SH-SY5Y (cell line): ENCODE results near the gene EBNA1BP2.

Experiments used
- GATA2 ChIP-seq: IDR thresholded peaks from 2 replicates; pipeline ENCODE4 v1.6.1; 2011; ENCODE audit warnings: mild to moderate bottlenecking, low read depth, low read length
- GATA3 ChIP-seq: IDR thresholded peaks from 2 replicates; pipeline ENCODE4 v1.6.1; 2011; ENCODE audit warnings: low read depth, mild to moderate bottlenecking, low read length, moderate library complexity

GRCh38 chr1:43214501-43215444 lies 42.7 kb upstream of the EBNA1BP2 start:
- TF ChIP-seq GATA3 (no peak), GATA2 (no peak)
